Measurements from ENCODE around the gene SKIC3. TPM values are rescaled to one million over a fixed set of nuclear protein-coding genes. Genes with fewer than 3 reads are reported as not detected.
A peak's percentile ranks its signal among the peaks of the same experiment; 100 is the strongest.

Gene SKIC3
- polyA plus RNA-seq, 1 of the 3 experiments (the other 2 are of a cell fraction), result 27.4 TPM

GRCh38 chr5:95554331-95554646 is 488 bp downstream of the SKIC3 start:
- Histone ChIP-seq H3F3A (replicated peaks; ENCODE audit: insufficient read depth) (no peaks in the 10 kb centered on the region), H3K27me3 (ENCODE audit: insufficient read depth) (no peaks in the 10 kb centered on the region), H3K27ac (ENCODE audit: low read depth in 2 of 2, low read length in 1 of 2) (peak overlapping the region; percentile 68 to 74; a peak in 3 of 4 replicates), H3K4me1 (ENCODE audit: control insufficient read depth in 1 of 2, insufficient read depth in 2 of 2, low read depth in 1 of 2, low read length in 1 of 2) (peaks cover 10 to 16% of the 10 kb centered on the region in 2 experiments; a peak in 3 of 4 replicates), H2AFZ (ENCODE audit: low read depth) (peak overlapping the region; percentile 89), H3K79me2 (ENCODE audit: insufficient read depth) (peaks cover 58% of the 10 kb centered on the region), H3K9me3 (no peaks in the 10 kb centered on the region), H3K4me2 (peak overlapping the region; percentile 77), H3K36me3 (replicated peaks in 1 of 2; ENCODE audit: control insufficient read depth in 1 of 2, insufficient read depth in 2 of 2, low read length in 1 of 2) (peaks cover 12 to 27% of the 10 kb centered on the region in 2 experiments), H3K9ac (peak overlapping the region; percentile 67; the same call in 1 of the 2 replicates), H4K20me1 (ENCODE audit: insufficient read depth) (no peaks in the 10 kb centered on the region), H3K4me3 (ENCODE audit: low read depth in 2 of 2, low read length in 1 of 2) (peak overlapping the region; percentile 81 to 92), H3K9me2 (no peaks in the 10 kb centered on the region)
- ChIA-PET CTCF (no interaction called here), POLR2A (no interaction called here)
- no peak for TF ChIP-seq SIN3A (IDR thresholded peaks at IDR 0.05; ENCODE audit: borderline replicate concordance, low read depth, low read length)
- TF ChIP-seq ELF1 (IDR thresholded peaks at IDR 0.05), result no peak
- TF ChIP-seq REST (IDR thresholded peaks at IDR 0.05; ENCODE audit: low read depth, low read length), result no peak
- TF ChIP-seq YY1 (IDR thresholded peaks at IDR 0.05; ENCODE audit: low read depth), result no peak
- no peak for TF ChIP-seq PBX3 (IDR thresholded peaks at IDR 0.05)
- no peak for TF ChIP-seq FOXJ3 (CRISPR knock-in tag; IDR thresholded peaks at IDR 0.05)
- no peak for TF ChIP-seq RAD21 (IDR thresholded peaks at IDR 0.05; ENCODE audit: low read length)
- TF ChIP-seq MXI1 (IDR thresholded peaks at IDR 0.05; ENCODE audit: low read depth, low read length), result no peak
- no peak for DNase-seq
- 0% methylated on average over 5 of the region's 6 CpGs for WGBS (ENCODE audit: low lambda C conversion rate)

- Histone ChIP-seq H3K9me2 (no peaks in the 10 kb centered on the region), H4K20me1 (ENCODE audit: insufficient read depth) (no peaks in the 10 kb centered on the region), H3K27me3 (ENCODE audit: insufficient read depth) (no peaks in the 10 kb centered on the region), H3K4me3 (ENCODE audit: low read depth in 2 of 2, low read length in 1 of 2) (no peak overlapping the region), H3K4me2 (no peak overlapping the region), H2AFZ (ENCODE audit: low read depth) (no peak overlapping the region), H3K9ac (no peak overlapping the region), H3K9me3 (no peaks in the 10 kb centered on the region), H3K36me3 (replicated peaks in 1 of 2; ENCODE audit: control insufficient read depth in 1 of 2, insufficient read depth in 2 of 2, low read length in 1 of 2) (peaks cover 41 to 78% of the 10 kb centered on the region in 2 experiments), H3K4me1 (ENCODE audit: control insufficient read depth in 1 of 2, insufficient read depth in 2 of 2, low read depth in 1 of 2, low read length in 1 of 2) (peaks cover 5% of the 10 kb centered on the region in 2 experiments; a peak in 3 of 4 replicates), H3F3A (replicated peaks; ENCODE audit: insufficient read depth) (no peaks in the 10 kb centered on the region), H3K79me2 (ENCODE audit: insufficient read depth) (peaks cover 39% of the 10 kb centered on the region), H3K27ac (ENCODE audit: low read depth in 2 of 2, low read length in 1 of 2) (no peak overlapping the region)
- CTCF ChIA-PET, result no interaction called here
- no peak for DNase-seq
- no peak for TF ChIP-seq IRF3 (IDR thresholded peaks at IDR 0.05; ENCODE audit: low read depth, low read length)
- no peak for TF ChIP-seq GABPA (IDR thresholded peaks at IDR 0.05; ENCODE audit: low read depth)
- TF ChIP-seq ZBTB33 (IDR thresholded peaks at IDR 0.05; ENCODE audit: borderline replicate concordance, low read depth), result no peak
- no peak for TF ChIP-seq EZH2phosphoT487 (IDR thresholded peaks at IDR 0.05; ENCODE audit: borderline replicate concordance, low read depth)
- TF ChIP-seq ELF1 (IDR thresholded peaks at IDR 0.05), result no peak
- TF ChIP-seq RAD21 (IDR thresholded peaks at IDR 0.05; ENCODE audit: low read length), result no peak
- no peak for TF ChIP-seq TCF12 (IDR thresholded peaks at IDR 0.05)
- no peak for TF ChIP-seq REST (IDR thresholded peaks at IDR 0.05; ENCODE audit: low read depth, low read length)
- no peak for TF ChIP-seq NFIC (IDR thresholded peaks at IDR 0.05; ENCODE audit: borderline replicate concordance)
- POLR2A ChIA-PET, result no interaction called here
Observed at GRCh38 chr5:95549030-95549429, 5.7 kb downstream of the SKIC3 start.
